Uterus (tissue), 2 donors: ENCODE data around the gene CD86.

Experiments used
- CTCF ChIP-seq, 4 experiments: fragments of 200-600 bp in 2 of 4; fragments of 450-650 bp in 2 of 4; sonication (generic) in 2 of 4; IDR thresholded peaks; one replicate each; pipeline ENCODE4 v1.5.1; 2016 to 2019; ENCODE audit warnings: antibody characterized with exemption in 4 of 4, mild to moderate bottlenecking in 2 of 4, moderate library complexity in 1 of 4
- POLR2A ChIP-seq, 2 donors: fragments of 450-650 bp; IDR thresholded peaks; one replicate each; pipeline ENCODE4 v1.6.1; 2016; ENCODE audit warnings: antibody characterized with exemption in 2 of 2, mild to moderate bottlenecking in 1 of 2, moderate library complexity in 1 of 2

GRCh38 chr3:122100591-122101463 is 45.7 kb downstream of the CD86 start:
- TF ChIP-seq CTCF (IDR thresholded peaks at IDR 0.05) (no peak), POLR2A (IDR thresholded peaks at IDR 0.05) (no peak)
